NCI-H82 treated with DMSO at 0.1 percent for 48 hours (cell line): ENCODE measurements around the gene MOSPD3.
"Not testable (repeated sequence)": the region's sequence is repeated elsewhere in the genome, so short reads cannot be mapped to it uniquely, and the experiment has no call there.

Experiments used
- DNase-seq: peaks from one replicate; lab custom pipeline; 2025; ENCODE audit not compliant: unreplicated experiment; lab: John Stamatoyannopoulos, UW

MOSPD3 gene

GRCh38 chr7:100611983-100612729, at the start of gene MOSPD3:
TSS of gene MOSPD3 (plus strand) at chr7:100612540. CDS start at chr7:100612792, 252 bp downstream.
- DNase-seq: peak; percentile 96

- DNase-seq: no peak
These were observed 49.2 kb upstream of the MOSPD3 start for GRCh38 chr7:100563100-100563564.

- no peak for DNase-seq
These were observed 48.4 kb upstream of the MOSPD3 start for GRCh38 chr7:100563809-100564400.

GRCh38 chr7:100564405-100564804, 47.9 kb upstream of the MOSPD3 start:
- not testable (repeated sequence) for DNase-seq

GRCh38 chr7:100565133-100565571, 47.2 kb upstream of the MOSPD3 start:
- DNase-seq: no peak

GRCh38 chr7:100566018-100566531, 46.3 kb upstream of the MOSPD3 start:
- no peak for DNase-seq

- no peak for DNase-seq
These were observed 45.2 kb upstream of the MOSPD3 start for GRCh38 chr7:100567031-100567730.

GRCh38 chr7:100567751-100568175, 44.6 kb upstream of the MOSPD3 start:
- DNase-seq: no peak

- DNase-seq: no peak
These were observed 44.0 kb upstream of the MOSPD3 start for GRCh38 chr7:100568176-100568895.

- DNase-seq: peak; percentile 26
These were observed 43.2 kb upstream of the MOSPD3 start for GRCh38 chr7:100568896-100569844.

GRCh38 chr7:100570954-100571828, 41.1 kb upstream of the MOSPD3 start:
- no peak for DNase-seq

- no peak for DNase-seq
These were observed 40.6 kb upstream of the MOSPD3 start for GRCh38 chr7:100571829-100572116.

- DNase-seq: no peak
These were observed 39.9 kb upstream of the MOSPD3 start for GRCh38 chr7:100572281-100572948.

- no peak for DNase-seq
These were observed 39.2 kb upstream of the MOSPD3 start for GRCh38 chr7:100572949-100573675.

GRCh38 chr7:100573691-100574361, 38.5 kb upstream of the MOSPD3 start, which contains the start of gene SAP25:
TSS of gene SAP25 (minus strand) at chr7:100573900. CDS start at chr7:100573742, 158 bp downstream.
- DNase-seq: no peak

GRCh38 chr7:100574362-100575205, 37.8 kb upstream of the MOSPD3 start:
- no peak for DNase-seq
